Measurements from ENCODE around the gene NCMAP.

Gene NCMAP

GRCh38 chr1:24554714-24555113 lies 1.2 kb upstream of the NCMAP start:
- H3K4me3 ChIP-seq (ENCODE audit: low read length): no peak overlapping the region
- no peak for TF ChIP-seq ZNF274 (IDR thresholded peaks at IDR 0.05; ENCODE audit: low read depth, low read length)

GRCh38 chr1:24556414-24556795 lies 518 bp downstream of the NCMAP start:
- no peak overlapping the region for H3K4me3 ChIP-seq (ENCODE audit: low read length)
- TF ChIP-seq ZNF274 (IDR thresholded peaks at IDR 0.05; ENCODE audit: low read depth, low read length): no peak

- no peak for TF ChIP-seq ZNF274 (IDR thresholded peaks at IDR 0.05; ENCODE audit: low read depth, low read length)
- H3K4me3 ChIP-seq (ENCODE audit: low read length): no peak overlapping the region
Observed at GRCh38 chr1:24557220-24557619, 1.3 kb downstream of the NCMAP start.

- no peak overlapping the region for H3K4me3 ChIP-seq (ENCODE audit: low read length)
- no peak for TF ChIP-seq ZNF274 (IDR thresholded peaks at IDR 0.05; ENCODE audit: low read depth, low read length)
Observed at GRCh38 chr1:24557711-24558131, 1.8 kb downstream of the NCMAP start.

- TF ChIP-seq ZNF274 (IDR thresholded peaks at IDR 0.05; ENCODE audit: low read depth, low read length): no peak
Observed at GRCh38 chr1:24558455-24558854, 2.6 kb downstream of the NCMAP start.

GRCh38 chr1:24558902-24559791 lies 3.3 kb downstream of the NCMAP start:
- TF ChIP-seq ZNF274 (IDR thresholded peaks at IDR 0.05; ENCODE audit: low read depth, low read length): no peak
- H3K4me3 ChIP-seq (ENCODE audit: low read length): no peak overlapping the region

More at GRCh38 chr1:24558455-24558854, 2.6 kb downstream of the NCMAP start:
- H3K4me3 ChIP-seq (ENCODE audit: low read length): no peak overlapping the region

- no peak overlapping the region for H3K4me3 ChIP-seq (ENCODE audit: low read length)
- no peak for TF ChIP-seq ZNF274 (IDR thresholded peaks at IDR 0.05; ENCODE audit: low read depth, low read length)
Observed at GRCh38 chr1:24560361-24560760, 4.5 kb downstream of the NCMAP start.

GRCh38 chr1:24562625-24563024 lies 6.7 kb downstream of the NCMAP start:
- TF ChIP-seq ZNF274 (IDR thresholded peaks at IDR 0.05; ENCODE audit: low read depth, low read length): no peak
- H3K4me3 ChIP-seq (ENCODE audit: low read length): no peak overlapping the region

- TF ChIP-seq ZNF274 (IDR thresholded peaks at IDR 0.05; ENCODE audit: low read depth, low read length): no peak
- H3K4me3 ChIP-seq (ENCODE audit: low read length): no peak overlapping the region
Observed at GRCh38 chr1:24564695-24565094, 8.8 kb downstream of the NCMAP start.

GRCh38 chr1:24566236-24566867 lies 10.5 kb downstream of the NCMAP start:
- H3K4me3 ChIP-seq (ENCODE audit: low read length): no peak overlapping the region
- TF ChIP-seq ZNF274 (IDR thresholded peaks at IDR 0.05; ENCODE audit: low read depth, low read length): no peak

GRCh38 chr1:24567792-24568388 lies 12.0 kb downstream of the NCMAP start:
- no peak overlapping the region for H3K4me3 ChIP-seq (ENCODE audit: low read length)
- TF ChIP-seq ZNF274 (IDR thresholded peaks at IDR 0.05; ENCODE audit: low read depth, low read length): no peak

- H3K4me3 ChIP-seq (ENCODE audit: low read length): no peak overlapping the region
- no peak for TF ChIP-seq ZNF274 (IDR thresholded peaks at IDR 0.05; ENCODE audit: low read depth, low read length)
Observed at GRCh38 chr1:24568475-24568874, 12.6 kb downstream of the NCMAP start.

- no peak overlapping the region for H3K4me3 ChIP-seq (ENCODE audit: low read length)
- no peak for TF ChIP-seq ZNF274 (IDR thresholded peaks at IDR 0.05; ENCODE audit: low read depth, low read length)
Observed at GRCh38 chr1:24570265-24571125, 14.6 kb downstream of the NCMAP start.

- H3K4me3 ChIP-seq (ENCODE audit: low read length): no peak overlapping the region
- TF ChIP-seq ZNF274 (IDR thresholded peaks at IDR 0.05; ENCODE audit: low read depth, low read length): no peak
Observed at GRCh38 chr1:24572301-24572700, 16.4 kb downstream of the NCMAP start.

All from GM08714 (cell line).